Caco-2 (cell line): ENCODE measurements around the gene CPED1. TPM values are rescaled to one million over a fixed set of nuclear protein-coding genes. Genes with fewer than 3 reads are reported as not detected.

ENCODE experiments used
- BruUV-seq: library from RNA; stranded (reverse); fragments of 400-500 nt; replicated peaks from 2 replicates; lab custom pipeline; 2021; lab: Mats Ljungman, UMichigan
- CTCF ChIA-PET: fragments of 300-600 bp; sonication (Branson Sonifier 250); formaldehyde crosslinking; loops from one replicate; lab custom pipeline; 2022; ENCODE audit warnings: antibody characterized with exemption; lab: Charles Lee
- POLR2A ChIA-PET: fragments of 300-600 bp; sonication (Branson Sonifier 250); formaldehyde crosslinking; loops from one replicate; lab custom pipeline; 2022; ENCODE audit warnings: antibody characterized with exemption; lab: Charles Lee
- DNase-seq, 2 experiments: peaks; one replicate each; pipeline versions ENCODE4 v3.0.0 to v3.0.0-alpha.2; 2020 to 2022
- H3K27me3 ChIP-seq: replicated peaks from 2 replicates; pipeline ENCODE4 v1.6.0; 2011; ENCODE audit warnings: low read length; ENCODE audit not compliant: control insufficient read depth, insufficient read depth
- H3K36me3 ChIP-seq: 2 replicates; pipeline ENCODE4 v1.5.1; 2011; ENCODE audit warnings: low read length; ENCODE audit not compliant: control insufficient read depth, insufficient read depth
- H3K4me1 ChIP-seq: fragments of 250-450 bp; sonication (Bioruptor Pico); 2 replicates; pipeline ENCODE4 v1.5.1; 2020; ENCODE audit warnings: mild to moderate bottlenecking
- H3K4me3 ChIP-seq: 2 replicates; pipeline ENCODE4 v1.5.1; 2011; ENCODE audit warnings: low read depth, mild to moderate bottlenecking, control low read depth, low read length
- H3K9me3 ChIP-seq: fragments of 250-450 bp; sonication (Bioruptor Pico); 2 replicates; pipeline ENCODE4 v1.5.1; 2020; ENCODE audit warnings: mild to moderate bottlenecking, moderate library complexity
- H3K27ac Mint-ChIP-seq: one replicate; pipeline ENCODE4 v1.8.0; 2022; ENCODE audit warnings: mixed read lengths; ENCODE audit not compliant: unreplicated experiment
- H3K27me3 Mint-ChIP-seq: one replicate; pipeline ENCODE4 v1.8.0; 2022; ENCODE audit warnings: mixed read lengths; ENCODE audit not compliant: insufficient read depth, unreplicated experiment
- H3K36me3 Mint-ChIP-seq: one replicate; pipeline ENCODE4 v1.8.0; 2022; ENCODE audit warnings: mild to moderate bottlenecking, mixed read lengths; ENCODE audit not compliant: insufficient read depth, unreplicated experiment
- H3K4me1 Mint-ChIP-seq: one replicate; pipeline ENCODE4 v1.8.0; 2022; ENCODE audit warnings: low read depth, mixed read lengths; ENCODE audit not compliant: unreplicated experiment
- H3K4me3 Mint-ChIP-seq: one replicate; pipeline ENCODE4 v1.8.0; 2022; ENCODE audit warnings: mild to moderate bottlenecking, moderate library complexity, mixed read lengths; ENCODE audit not compliant: unreplicated experiment
- H3K9me3 Mint-ChIP-seq: one replicate; pipeline ENCODE4 v1.8.0; 2022; ENCODE audit warnings: mixed read lengths; ENCODE audit not compliant: unreplicated experiment
- CTCF ChIP-seq, 2 experiments: fragments of 200-600 bp in 1 of 2; IDR thresholded peaks; 1 replicate in 1 of 2; 2 replicates in 1 of 2; pipeline versions ENCODE4 v1.5.1 to v1.8.0; 2011 to 2022; ENCODE audit warnings: antibody characterized with exemption in 1 of 2, control low read depth in 1 of 2, inconsistent platforms in 1 of 2, low read depth in 1 of 2, low read length in 1 of 2, mild to moderate bottlenecking in 1 of 2, moderate library complexity in 1 of 2; ENCODE audit not compliant: insufficient read depth in 1 of 2, severe bottlenecking in 1 of 2, unreplicated experiment in 1 of 2
- intact Hi-C: fragments of 100-400 bp; cut with micrococcal nuclease; formaldehyde crosslinking; loops from one replicate; pipeline ENCODE4 v1.10.0; 2022; ENCODE audit not compliant: unreplicated experiment
- total RNA-seq: library from RNA; stranded (reverse); gene quantifications from 2 replicates; pipeline ENCODE4 v1.2.3, GENCODE V29; 2022

The CPED1 gene
- total RNA-seq, 1 experiment from 2014 or later: 0.23 TPM

DNA sequence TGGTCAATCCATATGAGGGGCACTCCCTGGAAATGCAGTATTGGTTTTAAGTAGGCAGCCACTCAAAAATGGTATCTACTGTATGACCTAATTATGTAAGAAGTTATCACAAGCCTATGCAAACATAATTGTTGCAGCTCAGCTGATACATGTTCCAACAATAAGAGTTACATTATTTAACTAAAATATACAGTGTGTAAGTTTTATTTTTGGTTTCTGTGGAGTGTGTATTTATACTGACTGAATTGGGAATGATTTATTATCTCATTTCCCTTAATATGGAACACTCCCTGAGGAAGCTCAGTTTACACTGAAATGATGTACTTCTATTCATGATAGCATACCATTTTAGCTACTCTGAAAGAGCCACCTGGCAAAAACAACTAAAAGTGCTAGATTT is 40.5 kb upstream of the CPED1 start:
- ChIA-PET CTCF (no interaction called here), POLR2A (no interaction called here)
- Mint-ChIP-seq H3K27me3 (peaks cover 4% of the 10 kb centered on the region), H3K9me3 (no peaks in the 10 kb centered on the region), H3K36me3 (peaks cover 16% of the 10 kb centered on the region), H3K27ac (no peak overlapping the region), H3K4me3 (no peak overlapping the region), H3K4me1 (peaks cover 9% of the 10 kb centered on the region)
- intact Hi-C loops: no loop called here
- DNase-seq: no peak
- no peaks in the 10 kb centered on the region for H3K36me3 ChIP-seq
- BruUV-seq: no TSS peak
- no peaks in the 10 kb centered on the region; the same call in 1 of the 2 replicates for H3K27me3 ChIP-seq
- no peak overlapping the region for H3K4me3 ChIP-seq
- H3K4me1 ChIP-seq: no peaks in the 10 kb centered on the region
- no peak for TF ChIP-seq CTCF (IDR thresholded peaks at IDR 0.05; ENCODE audit: insufficient read depth in 1 of 2, low read depth in 1 of 2, low read length in 1 of 2, severe bottlenecking in 1 of 2, unreplicated experiment in 1 of 2)
- H3K9me3 ChIP-seq: no peaks in the 10 kb centered on the region

- Histone ChIP-seq H3K9me3 (no peaks in the 10 kb centered on the region), H3K36me3 (no peaks in the 10 kb centered on the region), H3K4me3 (peak overlapping the region; percentile 77), H3K4me1 (no peaks in the 10 kb centered on the region), H3K27me3 (no peaks in the 10 kb centered on the region; the same call in 1 of the 2 replicates)
- Mint-ChIP-seq H3K9me3 (no peaks in the 10 kb centered on the region), H3K4me1 (peaks cover 9% of the 10 kb centered on the region), H3K4me3 (peak overlapping the region; percentile 96), H3K27ac (peak overlapping the region; percentile 100), H3K36me3 (peaks cover 20% of the 10 kb centered on the region), H3K27me3 (peaks cover 4% of the 10 kb centered on the region)
- BruUV-seq: no TSS peak
- CTCF ChIA-PET: no interaction called here
- TF ChIP-seq CTCF (IDR thresholded peaks at IDR 0.05; ENCODE audit: insufficient read depth in 1 of 2, low read depth in 1 of 2, low read length in 1 of 2, severe bottlenecking in 1 of 2, unreplicated experiment in 1 of 2): no peak
- DNase-seq: no peak
- intact Hi-C loops: no loop called here
- POLR2A ChIA-PET: no interaction called here
Observed at GRCh38 chr7:120949393-120949911, 39.1 kb upstream of the CPED1 start.

DNA sequence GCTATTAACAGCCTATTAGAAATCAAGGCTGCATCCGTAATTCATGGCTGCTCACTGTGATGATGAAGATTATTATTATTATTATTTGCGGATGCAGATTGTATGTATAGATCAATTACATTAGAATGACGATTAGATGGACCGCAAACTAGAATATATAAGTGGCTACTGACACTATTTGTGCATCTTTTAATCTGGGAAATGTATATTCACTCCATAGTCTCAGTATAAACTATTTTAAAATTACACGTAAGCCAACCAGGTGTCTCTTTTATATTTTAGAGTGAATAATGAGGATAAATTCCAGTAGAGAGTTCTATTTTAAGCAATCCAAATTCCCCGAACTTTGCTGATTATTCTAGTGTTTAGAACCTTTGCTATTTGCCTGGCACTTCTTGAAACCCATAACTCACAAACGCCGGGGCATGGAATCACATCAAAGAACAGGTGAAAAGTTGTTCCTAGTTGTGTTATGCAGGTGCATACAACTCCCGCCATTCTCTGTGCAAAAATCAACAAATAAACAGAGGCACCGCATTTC is 38.4 kb upstream of the CPED1 start:
- Mint-ChIP-seq H3K27me3 (peaks cover 4% of the 10 kb centered on the region), H3K4me3 (peak overlapping the region; percentile 96), H3K4me1 (peaks cover 9% of the 10 kb centered on the region), H3K27ac (peak overlapping the region; percentile 100), H3K9me3 (no peaks in the 10 kb centered on the region), H3K36me3 (peaks cover 24% of the 10 kb centered on the region)
- intact Hi-C loops: loop anchor here (1.0 to 5.0 kb wide), 3 partner anchors 37 to 92 kb away; partner anchors contain the start of gene TSPAN12
- peak overlapping the region; percentile 77 for H3K4me3 ChIP-seq
- no peak for DNase-seq
- TSS peak; percentile 57 for BruUV-seq
- no peaks in the 10 kb centered on the region for H3K36me3 ChIP-seq
- H3K4me1 ChIP-seq: no peaks in the 10 kb centered on the region
- H3K27me3 ChIP-seq: no peaks in the 10 kb centered on the region; the same call in 1 of the 2 replicates
- no peak for TF ChIP-seq CTCF (IDR thresholded peaks at IDR 0.05; ENCODE audit: insufficient read depth in 1 of 2, low read depth in 1 of 2, low read length in 1 of 2, severe bottlenecking in 1 of 2, unreplicated experiment in 1 of 2)
- ChIA-PET CTCF (interaction anchor here (0.7 to 1.0 kb wide), 2 partner anchors 94 to 158 kb away, joined by 3 to 4 read pairs; no protein-coding TSS in a partner anchor), POLR2A (interaction anchor here (0.6 to 1.5 kb wide), 11 partner anchors 8 to 499 kb away, joined by 3 to 9 read pairs (median 4); no protein-coding TSS in a partner anchor)
- no peaks in the 10 kb centered on the region for H3K9me3 ChIP-seq
